HG03354 (cell line): ENCODE data around the gene CHPF.

Experiments used
- ATAC-seq: cut with Tn5 transposase; IDR thresholded peaks from one replicate; pipeline ENCODE4 v1.9.1; 2021; ENCODE audit warnings: mild to moderate bottlenecking; ENCODE audit not compliant: unreplicated experiment, poor library complexity, severe bottlenecking

CHPF gene

DNA sequence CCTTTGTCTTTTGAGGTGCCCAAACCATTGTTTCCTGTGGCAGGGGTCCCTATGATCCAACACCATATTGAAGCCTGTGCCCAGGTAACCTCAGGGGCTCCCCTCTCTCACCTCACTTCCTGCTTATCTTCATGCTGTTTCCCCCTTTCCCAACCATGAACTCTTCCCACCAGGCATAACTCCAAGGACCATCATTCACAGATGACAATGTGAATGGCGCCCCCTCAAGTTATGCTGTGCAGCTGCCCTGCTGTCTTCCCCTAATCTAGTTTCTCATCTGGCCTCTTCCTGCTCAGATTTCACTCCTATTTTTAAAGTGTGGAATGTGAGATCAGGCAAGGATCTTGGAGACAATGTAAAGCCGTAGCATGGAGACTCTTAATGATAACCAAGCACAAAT lies 43.5 kb downstream of the CHPF start:
- ATAC-seq, result no peak

DNA sequence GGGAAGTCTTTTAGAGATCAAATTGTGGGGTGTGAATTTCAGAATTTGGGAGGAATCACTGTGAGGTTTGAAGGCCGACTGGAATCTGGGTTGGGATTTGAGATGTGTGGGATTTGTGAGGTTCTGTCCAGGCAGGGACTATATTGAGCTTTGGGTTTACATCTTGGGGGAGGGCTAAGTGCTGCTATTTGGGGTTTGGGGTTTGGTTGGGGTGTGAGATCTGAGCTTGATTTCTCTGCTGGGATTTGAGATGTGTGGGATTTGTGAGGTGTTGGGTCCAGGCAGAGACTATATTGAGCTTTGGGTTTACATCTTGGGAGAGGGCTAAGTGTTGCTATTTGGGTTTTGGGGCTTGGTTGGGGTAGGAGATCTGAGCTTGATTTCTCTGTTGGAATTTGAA lies 44.1 kb downstream of the CHPF start:
- ATAC-seq, result no peak

DNA sequence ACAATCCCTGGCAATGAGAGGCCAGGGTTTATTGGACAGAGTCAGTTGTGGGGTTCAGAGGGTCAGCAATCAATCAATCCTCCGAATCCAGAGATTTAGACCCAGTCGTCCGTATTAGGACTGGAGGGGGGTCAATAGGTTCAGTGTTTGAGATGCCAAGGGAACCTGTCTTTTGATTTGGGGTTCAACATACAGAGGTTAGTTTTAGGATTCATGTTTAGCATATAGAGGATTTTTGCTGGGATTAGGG lies 44.6 kb downstream of the CHPF start:
- ATAC-seq, result peak; percentile 2

DNA sequence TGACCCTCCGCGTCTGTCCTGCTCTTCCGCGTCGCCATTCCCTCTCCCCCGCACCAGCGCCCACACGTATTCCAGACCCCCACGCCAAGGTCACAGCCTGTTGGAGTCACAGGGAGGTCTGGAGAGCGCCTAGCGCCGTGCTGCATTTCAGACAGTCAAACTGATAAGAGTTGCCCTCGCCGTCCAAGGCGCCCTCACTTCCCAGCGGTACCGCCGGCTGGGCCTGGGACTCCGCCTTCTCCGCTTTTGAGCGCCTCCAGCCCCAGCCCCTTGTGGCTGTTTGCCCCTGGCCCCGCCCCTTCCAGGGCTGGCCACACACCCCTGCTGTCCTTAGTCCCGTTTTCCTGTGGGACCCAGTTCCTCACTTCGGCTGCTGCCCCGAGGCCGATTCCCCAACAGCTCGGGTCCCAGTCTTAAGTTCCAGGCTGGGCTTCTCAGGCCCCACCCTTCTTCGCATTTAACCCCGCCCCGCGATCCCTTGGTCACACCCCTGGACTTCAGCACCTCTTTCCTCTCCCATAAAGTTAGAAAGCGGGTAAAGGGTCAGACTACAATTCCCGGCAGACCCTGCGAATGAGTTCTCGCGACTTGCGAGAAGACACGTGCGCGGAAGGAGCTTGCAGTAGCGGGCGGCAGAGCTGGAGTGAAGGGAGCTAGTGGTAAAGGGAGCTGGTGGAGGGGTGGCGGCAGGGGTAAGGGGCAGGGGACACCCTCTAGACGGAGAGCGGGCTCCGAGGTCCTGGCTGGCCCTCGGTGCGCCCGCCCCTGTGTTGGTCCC lies 45.1 kb downstream of the CHPF start, which contains the start of gene GMPPA:
Gene GMPPA, plus strand, starts transcription at position 612 of the 778 bp plus-strand sequence. CDS start 1,085 bp downstream, outside the sequence.
- peak; percentile 97 for ATAC-seq

DNA sequence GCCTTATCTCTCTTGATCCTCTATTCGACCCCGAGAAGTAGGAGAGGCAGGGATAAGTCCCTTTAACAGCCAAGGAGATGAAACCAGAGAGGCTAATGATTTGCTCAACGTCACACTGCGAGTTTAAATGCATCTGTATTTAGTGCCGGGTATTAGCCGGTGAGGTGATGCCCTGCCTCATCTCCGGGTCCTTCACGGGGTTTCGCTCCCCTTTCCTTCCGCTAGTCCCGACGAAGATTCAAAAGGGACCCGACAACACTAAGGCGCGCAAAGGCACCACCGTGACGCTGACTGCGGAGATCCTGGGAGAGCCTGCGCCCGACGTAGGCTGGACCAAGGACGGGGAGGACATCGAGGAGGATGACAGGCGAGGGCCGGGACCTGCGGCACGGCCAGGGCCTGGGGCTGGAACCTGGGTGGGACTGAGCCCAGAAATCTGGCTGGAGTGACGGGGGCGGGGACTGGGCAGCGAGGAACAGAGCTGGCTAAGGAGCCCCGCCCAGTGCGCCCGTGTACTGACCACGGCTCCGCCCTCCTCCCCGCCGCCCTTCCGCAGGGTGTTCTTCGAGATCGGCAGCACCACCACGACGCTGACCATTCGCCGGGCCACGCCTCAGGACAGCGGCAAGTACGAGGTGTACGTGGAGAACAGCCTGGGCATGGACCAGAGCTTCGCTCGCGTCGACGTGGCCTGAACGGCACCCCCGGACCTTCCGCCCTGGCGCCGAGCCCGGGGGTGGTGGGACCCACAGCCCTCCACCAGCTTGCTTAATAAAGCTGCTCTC lies 45.9 kb downstream of the CHPF start:
- ATAC-seq, result peak; percentile 5

DNA sequence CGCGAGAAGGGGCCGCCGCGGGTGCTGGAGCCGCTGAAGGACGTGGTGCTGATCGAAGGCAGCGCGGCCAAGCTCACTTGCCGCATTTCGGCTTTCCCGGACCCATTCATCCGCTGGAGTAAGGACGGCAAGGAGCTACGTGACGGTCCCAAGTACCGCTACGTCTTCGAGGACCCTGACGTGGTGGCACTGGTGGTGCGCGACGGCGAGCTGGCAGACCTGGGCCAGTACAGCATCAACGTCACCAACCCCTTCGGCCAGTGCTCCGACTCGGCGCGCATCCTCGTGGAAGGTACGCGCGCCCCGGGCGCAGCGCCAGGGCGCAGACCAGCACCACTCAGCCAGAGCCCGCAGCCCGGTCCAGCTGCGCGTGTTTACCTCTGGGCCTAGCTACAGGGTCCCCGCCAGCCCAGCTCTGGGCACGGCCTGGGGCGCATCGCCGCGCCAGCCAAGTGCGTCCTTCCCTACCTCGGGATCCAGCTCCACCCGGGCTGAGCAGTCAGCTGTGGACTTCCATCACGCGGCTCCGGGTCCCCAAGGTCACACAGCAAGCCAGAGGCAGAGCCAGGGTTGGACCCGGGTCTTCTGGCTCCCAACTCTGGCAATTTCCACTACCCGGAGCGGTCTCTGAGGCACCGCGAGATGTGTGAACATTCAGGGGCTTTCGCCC lies 46.6 kb downstream of the CHPF start:
- ATAC-seq, result no peak

DNA sequence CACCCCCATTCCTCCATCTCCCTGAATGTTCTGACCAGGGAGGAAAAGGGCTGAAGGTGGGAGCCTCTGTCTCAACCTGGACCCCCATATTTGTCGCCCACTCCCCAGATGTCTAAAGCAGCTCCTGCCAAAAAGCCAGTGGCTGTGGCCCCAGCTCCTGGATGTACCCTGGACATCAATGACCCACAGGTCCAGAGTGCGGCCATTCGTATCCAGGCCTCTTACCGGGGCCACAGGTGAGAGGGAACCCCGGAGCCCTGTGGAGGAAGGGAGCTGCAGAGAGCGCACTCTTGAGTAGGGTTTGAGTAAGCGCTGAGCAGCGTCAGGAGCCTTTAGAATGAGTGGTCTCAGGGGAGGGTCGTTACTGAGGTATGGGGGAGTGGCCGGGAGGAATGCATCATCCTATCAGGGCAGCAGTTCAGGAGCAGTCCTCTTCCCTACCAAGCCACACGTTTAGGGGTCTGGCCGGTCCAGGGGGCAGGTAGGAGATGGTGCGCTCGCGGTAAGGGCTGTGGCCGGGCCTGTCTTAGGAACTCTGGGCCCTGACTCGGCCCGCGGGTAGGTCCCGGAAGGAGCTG lies 47.3 kb downstream of the CHPF start:
- ATAC-seq, result no peak

DNA sequence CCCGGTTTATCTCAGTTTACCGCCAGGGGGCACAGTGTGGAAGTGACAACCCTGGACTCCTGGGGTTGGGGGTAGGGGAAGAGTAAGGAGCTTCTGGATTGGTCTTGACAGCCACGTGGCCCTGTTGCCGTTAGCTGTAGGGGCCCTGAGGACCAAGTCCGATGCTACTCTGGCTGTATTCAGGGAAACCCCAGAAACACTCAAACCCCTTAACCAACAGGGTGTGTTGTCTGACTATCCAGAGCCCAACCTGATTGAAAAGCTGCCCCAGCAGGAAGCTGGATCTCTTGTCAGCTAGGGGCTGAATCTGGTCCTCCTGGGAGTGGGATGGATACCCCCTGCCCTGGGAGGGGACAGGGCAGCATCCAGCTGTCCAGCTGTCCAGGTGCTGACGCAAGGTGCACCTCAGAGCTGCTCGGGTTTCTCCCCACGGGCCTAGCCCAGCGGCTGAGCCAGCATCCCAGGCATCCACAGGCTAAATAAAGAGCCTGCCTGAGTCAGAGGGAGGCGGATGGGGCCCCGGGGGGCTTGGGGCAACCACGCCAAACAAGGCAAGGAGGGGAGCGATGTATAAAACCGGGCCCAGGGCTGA lies 48.0 kb downstream of the CHPF start:
- peak; percentile 25 for ATAC-seq

DNA sequence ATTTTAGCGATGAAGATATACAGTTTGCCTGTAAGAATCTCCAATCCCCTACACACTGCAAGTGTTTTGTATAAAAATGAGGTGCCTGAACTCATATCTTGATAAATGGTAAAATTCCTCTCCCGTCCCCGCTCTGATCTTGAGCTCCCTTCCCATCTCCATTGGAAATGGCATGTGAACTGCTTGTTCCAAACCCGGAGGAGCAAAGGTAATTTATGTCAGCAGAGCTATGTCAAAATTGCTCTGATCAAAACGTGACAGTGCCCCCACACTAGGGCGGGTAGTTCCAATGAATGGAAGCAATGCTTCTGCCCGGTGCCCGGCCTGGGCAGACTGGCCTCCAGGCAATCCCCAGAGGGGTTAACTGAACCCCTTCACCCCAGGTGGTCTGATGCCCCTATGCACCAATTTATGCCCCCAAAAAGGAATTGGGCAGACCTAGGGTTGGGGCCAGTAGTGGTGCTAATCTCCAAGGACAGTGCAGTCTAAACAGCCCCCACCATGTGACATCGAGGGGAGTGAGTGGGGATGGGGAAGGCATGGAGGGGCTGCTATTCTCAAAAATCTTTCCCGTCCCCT lies 48.6 kb downstream of the CHPF start:
- no peak for ATAC-seq

DNA sequence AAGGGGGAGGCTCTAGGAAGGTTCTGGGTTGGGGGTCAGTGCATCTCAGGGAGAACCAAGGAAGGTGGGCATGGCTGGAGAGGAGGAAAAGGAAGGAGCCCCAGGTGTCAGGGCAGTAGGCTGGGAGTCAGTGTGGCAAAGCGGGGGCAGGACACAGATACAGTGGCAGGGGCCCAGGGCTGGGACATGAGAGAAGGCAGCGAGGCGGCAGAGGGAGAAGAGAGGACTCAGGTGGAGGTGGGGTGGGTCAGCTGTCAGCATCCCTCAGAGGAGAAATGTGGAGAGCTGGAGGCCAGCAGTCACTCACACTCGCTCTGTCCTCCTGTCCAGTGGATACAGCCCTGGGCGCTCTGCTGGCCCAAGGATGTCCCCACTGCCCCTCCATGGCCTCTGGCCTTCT lies 50.5 kb downstream of the CHPF start:
- ATAC-seq, result no peak

DNA sequence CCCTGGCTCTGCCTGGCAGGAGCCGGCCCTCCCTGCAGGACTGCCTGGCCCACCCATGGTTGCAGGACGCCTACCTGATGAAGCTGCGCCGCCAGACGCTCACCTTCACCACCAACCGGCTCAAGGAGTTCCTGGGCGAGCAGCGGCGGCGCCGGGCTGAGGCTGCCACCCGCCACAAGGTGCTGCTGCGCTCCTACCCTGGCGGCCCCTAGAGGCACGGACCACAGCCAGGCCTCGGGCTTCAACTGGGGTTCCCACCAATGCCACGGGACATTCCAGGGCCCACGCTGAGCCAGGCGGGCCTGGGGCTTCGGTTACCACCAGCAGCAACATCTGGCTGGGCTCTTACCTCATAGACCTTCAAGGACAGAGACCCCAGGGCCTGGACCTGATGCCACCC lies 51.0 kb downstream of the CHPF start:
- ATAC-seq, result no peak

DNA sequence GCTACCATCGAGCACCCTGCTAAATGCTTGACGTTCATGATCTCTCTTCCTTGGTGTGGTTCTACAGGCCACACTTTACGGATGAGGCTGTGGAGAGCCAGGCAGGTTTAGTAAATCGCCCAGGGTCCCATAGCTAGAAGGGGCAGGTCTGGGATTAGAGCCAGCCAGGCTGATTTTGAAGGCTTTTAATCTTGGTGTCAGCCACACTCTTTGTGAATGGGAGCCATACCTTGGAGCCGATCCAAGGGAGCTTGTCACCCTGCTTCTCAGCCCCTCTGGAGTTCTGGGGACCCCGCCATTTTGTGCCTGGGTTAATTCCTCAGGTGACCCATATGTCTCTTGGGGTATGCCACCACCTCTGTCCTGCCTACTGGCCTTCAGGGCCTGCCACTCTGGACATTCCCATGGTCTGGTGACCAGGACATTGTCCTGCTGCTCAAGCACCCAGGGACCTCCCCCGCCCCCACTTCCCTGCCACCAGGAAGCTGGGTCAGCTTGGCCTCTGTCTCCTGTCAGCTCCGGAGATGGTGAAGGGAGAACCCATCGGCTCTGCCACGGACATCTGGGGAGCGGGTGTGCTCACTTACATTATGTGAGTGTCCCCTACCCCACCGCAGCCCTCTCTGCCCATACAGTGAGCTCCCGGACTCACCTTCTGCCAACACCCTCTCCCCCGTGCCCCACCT lies 52.2 kb downstream of the CHPF start:
- ATAC-seq, result no peak

DNA sequence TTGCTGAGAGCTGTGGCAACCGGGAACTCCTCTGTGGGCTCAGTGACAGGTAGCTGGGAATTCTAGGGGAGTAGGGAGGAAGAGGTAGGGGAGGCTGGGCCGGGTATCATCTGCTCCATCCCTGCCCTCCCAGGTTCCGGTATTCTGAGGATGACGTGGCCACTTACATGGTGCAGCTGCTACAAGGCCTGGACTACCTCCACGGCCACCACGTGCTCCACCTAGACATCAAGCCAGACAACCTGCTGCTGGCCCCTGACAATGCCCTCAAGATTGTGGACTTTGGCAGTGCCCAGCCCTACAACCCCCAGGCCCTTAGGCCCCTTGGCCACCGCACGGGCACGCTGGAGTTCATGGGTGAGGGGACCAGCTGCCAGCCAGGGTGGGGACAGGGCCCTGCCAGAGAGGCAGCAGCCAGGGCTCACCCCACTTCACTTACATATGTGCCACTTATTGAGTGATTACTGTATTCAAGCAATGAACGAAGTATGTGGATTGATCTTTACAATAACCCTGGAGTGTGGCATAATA lies 52.9 kb downstream of the CHPF start:
- ATAC-seq, result no peak

DNA sequence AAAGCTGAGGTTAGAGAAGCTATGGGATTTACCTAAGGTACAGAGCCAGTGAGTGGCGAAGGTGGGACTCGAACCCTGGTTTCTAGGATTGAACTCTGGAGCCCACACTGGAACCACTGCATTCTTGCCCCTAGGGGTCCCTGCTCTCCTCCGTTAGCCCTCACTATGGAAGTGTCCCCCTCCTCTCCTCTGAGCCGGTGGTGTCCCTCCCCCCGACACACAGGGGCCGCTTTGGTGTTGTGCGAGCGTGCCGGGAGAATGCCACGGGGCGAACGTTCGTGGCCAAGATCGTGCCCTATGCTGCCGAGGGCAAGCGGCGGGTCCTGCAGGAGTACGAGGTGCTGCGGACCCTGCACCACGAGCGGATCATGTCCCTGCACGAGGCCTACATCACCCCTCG lies 53.4 kb downstream of the CHPF start:
- ATAC-seq, result no peak

DNA sequence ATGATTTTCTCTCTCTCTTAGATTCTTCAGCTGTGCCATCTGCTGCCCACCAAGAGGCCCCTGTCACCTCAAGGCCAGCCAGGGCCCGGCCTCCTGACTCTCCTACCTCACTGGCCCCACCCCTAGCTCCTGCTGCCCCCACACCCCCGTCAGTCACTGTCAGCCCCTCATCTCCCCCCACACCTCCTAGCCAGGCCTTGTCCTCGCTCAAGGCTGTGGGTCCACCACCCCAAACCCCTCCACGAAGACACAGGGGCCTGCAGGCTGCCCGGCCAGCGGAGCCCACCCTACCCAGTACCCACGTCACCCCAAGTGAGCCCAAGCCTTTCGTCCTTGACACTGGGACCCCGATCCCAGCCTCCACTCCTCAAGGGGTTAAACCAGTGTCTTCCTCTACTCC lies 54.3 kb downstream of the CHPF start:
- ATAC-seq, result no peak
